NOMO-1 (cell line): ENCODE results near the gene SLC12A8.

Source experiments
- DNase-seq, 2 experiments: peaks; one replicate each; lab custom pipeline; 2025; ENCODE audit not compliant: unreplicated experiment in 2 of 2; lab: John Stamatoyannopoulos, UW

SLC12A8 gene

GRCh38 chr3:125220183-125220582 is 7.6 kb upstream of the SLC12A8 start:
- DNase-seq = no peak

- no peak for DNase-seq
These were observed 6.7 kb upstream of the SLC12A8 start for GRCh38 chr3:125219261-125219701.

GRCh38 chr3:125214738-125215137 is 2.2 kb upstream of the SLC12A8 start:
- DNase-seq = no peak

- no peak for DNase-seq
These were observed 1.5 kb upstream of the SLC12A8 start for GRCh38 chr3:125213946-125214542.

- no peak for DNase-seq
These were observed 812 bp upstream of the SLC12A8 start for GRCh38 chr3:125213364-125213755.

GRCh38 chr3:125212091-125212508 is 448 bp downstream of the SLC12A8 start:
- no peak for DNase-seq

- no peak for DNase-seq
These were observed 941 bp downstream of the SLC12A8 start for GRCh38 chr3:125211523-125212090.

- no peak for DNase-seq
These were observed 4.5 kb downstream of the SLC12A8 start for GRCh38 chr3:125207949-125208568.

GRCh38 chr3:125207507-125207906 is 5.0 kb downstream of the SLC12A8 start:
- no peak for DNase-seq

GRCh38 chr3:125206934-125207333 is 5.6 kb downstream of the SLC12A8 start:
- DNase-seq = no peak

GRCh38 chr3:125203731-125204130 is 8.8 kb downstream of the SLC12A8 start:
- no peak for DNase-seq

- DNase-seq = peak; percentile 10 to 41
These were observed 10.4 kb downstream of the SLC12A8 start for GRCh38 chr3:125202197-125202596.

GRCh38 chr3:125200731-125201139 is 11.8 kb downstream of the SLC12A8 start:
- no peak for DNase-seq

- DNase-seq = no peak
These were observed 17.5 kb downstream of the SLC12A8 start for GRCh38 chr3:125194849-125195601.

- no peak for DNase-seq
These were observed 18.3 kb downstream of the SLC12A8 start for GRCh38 chr3:125194061-125194848.

- no peak for DNase-seq
These were observed 20.1 kb downstream of the SLC12A8 start for GRCh38 chr3:125192190-125193035.

GRCh38 chr3:125191730-125192129 is 20.8 kb downstream of the SLC12A8 start:
- DNase-seq = no peak

- DNase-seq = no peak
These were observed 21.3 kb downstream of the SLC12A8 start for GRCh38 chr3:125191256-125191655.

GRCh38 chr3:125190786-125191185 is 21.8 kb downstream of the SLC12A8 start:
- DNase-seq = no peak
